COLO829 (cell line): ENCODE measurements around the gene HECTD4.
"Not testable (repeated sequence)": the region's sequence is repeated elsewhere in the genome, so short reads cannot be mapped to it uniquely, and the experiment has no call there.

Experiments used
- DNase-seq: peaks from one replicate; pipeline ENCODE4 v3.0.0; 2012; ENCODE audit warnings: low spot score

HECTD4 gene

DNA sequence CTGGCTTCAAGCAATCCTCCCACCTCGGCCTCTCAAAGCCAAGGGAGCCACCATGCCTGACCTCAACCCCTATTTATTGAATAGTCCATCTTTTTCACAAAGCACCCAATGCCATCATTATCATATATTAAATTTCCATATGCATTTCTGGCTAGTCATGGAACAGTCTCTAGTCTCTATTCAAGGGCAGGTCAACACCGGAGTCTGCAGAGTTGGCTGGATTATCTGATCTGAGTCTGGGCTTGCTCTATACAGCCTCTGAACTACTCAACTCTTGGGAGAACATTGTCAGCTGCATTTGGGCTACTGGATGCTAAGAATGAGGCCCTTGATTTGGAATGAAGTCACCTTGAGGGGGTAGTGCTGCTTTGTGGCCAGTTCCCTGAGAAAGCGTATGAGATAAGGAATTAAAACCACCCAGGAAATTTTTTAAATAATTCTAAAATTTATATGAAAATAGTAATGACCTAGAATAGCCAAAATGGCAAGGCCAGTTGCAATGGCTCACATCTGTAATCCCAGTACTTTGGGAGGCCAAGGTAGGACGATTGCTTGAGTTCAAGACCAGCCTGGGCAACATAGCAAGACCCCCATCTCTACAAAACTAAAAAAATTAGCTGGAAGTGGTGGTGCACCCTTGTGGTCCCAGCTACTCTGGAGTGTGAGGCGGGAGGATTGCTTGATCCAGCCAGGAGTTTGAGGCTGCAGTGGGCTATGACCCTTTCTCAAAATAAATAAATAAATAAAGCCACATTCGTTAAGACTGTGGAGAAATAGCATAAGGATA, 266.8 kb downstream of the HECTD4 start:
- DNase-seq, result no peak

- DNase-seq, result no peak
Observed at GRCh38 chr12:112112409-112113133, 269.7 kb downstream of the HECTD4 start.

DNA sequence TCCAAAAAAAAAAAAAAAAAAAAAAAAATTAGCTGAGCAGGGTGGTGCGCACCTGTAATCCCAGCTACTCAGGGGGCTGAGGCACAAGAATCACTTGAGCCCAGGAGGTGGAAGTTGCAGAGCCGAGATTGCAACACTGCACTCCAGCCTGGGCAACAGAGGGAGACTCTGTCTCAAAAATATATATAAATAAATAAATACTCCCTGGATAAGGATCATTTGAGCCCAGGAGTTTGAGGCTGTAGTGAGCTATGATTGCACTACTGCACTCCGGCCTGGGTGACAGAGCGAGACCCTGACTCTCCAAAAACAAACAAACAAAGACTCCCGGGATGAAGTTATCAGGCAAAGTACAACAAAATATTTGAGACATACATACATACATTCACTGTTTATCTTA, 270.3 kb downstream of the HECTD4 start:
- no peak for DNase-seq

- DNase-seq, result not testable (repeated sequence)
Observed at GRCh38 chr12:112110787-112111662, 271.2 kb downstream of the HECTD4 start.
